HG02840 (cell line): ENCODE results near the gene MALAT1.

Source experiments
- ATAC-seq: cut with Tn5 transposase; IDR thresholded peaks from one replicate; pipeline ENCODE4 v1.9.1; 2021; ENCODE audit warnings: mild to moderate bottlenecking, moderate library complexity, moderate number of reproducible peaks; ENCODE audit not compliant: unreplicated experiment, low FRiP score

MALAT1 gene

DNA sequence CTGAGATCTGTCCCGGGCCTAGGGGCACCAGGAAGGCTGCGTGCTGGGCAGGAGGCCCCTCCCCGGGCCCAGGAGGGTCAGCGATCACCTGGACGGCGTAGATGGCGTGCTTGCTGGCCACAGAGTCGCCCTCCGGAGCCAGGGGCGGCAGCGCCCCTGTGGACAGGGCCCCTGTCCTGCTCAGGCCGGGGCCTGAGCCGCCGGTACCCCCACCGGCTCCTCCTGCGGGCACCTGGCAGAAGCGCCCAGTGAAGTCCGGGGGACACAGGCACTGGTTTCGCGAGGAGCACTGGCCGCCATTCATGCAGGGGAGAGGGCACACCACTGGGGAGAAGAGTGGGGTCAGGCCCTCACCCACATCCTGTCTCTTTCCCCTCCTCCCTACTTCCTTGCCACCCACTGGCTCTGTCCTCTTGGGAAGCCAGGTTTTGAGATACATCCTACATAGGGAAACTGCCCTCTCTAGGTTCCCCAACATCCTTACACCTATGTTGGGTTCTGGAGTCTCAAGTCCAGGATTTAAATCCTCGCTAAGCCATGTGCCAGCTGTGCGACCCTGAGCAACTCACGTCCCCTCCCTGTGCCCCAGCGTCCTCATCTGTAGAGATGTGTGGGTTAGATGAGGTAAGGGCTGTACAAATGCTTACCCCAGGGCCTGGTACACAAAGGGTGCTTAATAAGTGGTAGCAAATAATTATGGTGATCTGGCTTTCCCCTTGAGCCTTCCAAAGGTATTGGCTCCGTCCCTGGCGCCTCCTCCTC is 55.4 kb downstream of the MALAT1 start:
- no peak for ATAC-seq

DNA sequence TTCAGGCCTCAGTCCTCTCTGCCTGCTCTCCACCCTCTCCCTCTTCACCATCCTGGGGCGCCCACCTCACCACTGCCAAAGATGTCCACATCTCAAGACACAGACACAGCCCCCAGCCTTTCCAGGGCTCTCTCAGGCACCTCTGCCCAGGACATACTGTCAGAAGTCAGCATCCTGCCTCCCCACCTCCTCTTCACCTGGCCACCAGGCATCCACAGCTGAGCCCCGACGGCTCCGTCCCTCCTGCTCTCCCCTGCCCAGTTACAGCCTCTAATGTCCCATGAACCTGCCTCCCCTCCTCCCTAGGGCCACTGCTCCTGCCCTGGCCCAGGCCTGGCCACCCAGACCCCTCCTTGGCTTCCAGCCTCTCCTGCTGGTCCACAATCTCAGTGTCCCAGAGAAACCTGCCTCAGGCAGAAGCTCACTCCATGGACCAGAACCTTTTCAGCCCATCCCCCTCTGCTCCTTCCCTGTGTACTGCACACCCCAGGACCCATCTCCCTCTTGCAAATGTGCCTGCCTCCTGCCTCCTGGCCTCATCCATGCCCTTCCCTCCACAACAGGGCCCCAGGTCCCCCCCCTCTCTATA is 56.1 kb downstream of the MALAT1 start:
- ATAC-seq = no peak

DNA sequence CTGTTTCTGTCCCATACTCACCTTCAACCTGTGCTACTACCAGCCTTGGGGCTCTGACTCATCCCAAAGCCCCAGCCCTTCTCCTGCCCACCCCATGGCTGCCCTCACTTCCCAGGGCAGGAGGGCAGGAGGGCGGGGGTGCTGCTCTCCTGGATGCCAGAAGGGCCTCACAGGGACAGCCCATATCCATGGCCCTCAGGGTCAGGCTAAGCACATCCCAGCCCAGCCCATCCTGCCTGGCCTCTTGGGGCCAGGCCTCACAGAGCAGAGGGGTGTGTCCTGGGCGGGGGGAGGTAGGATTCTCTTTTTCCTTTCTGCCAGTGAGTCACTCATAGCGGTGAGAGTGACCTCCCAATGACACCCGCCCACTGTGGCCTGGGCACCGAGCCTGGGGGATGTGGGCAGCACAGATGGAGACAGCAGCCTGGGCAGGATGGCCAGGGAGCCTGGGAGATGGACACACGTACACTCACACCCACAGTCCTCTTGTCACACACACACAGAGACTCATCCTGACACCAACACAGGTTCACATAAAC is 56.9 kb downstream of the MALAT1 start:
- no peak for ATAC-seq
